GM18868 (cell line): ENCODE data around the gene HHIPL1.

Experiments used
- ATAC-seq: cut with Tn5 transposase; IDR thresholded peaks from one replicate; pipeline ENCODE4 v1.9.1; 2021; ENCODE audit warnings: mild to moderate bottlenecking, moderate library complexity; ENCODE audit not compliant: unreplicated experiment

The HHIPL1 gene

GRCh38 chr14:99673305-99674063 lies 28.6 kb downstream of the HHIPL1 start:
- ATAC-seq = no peak

DNA sequence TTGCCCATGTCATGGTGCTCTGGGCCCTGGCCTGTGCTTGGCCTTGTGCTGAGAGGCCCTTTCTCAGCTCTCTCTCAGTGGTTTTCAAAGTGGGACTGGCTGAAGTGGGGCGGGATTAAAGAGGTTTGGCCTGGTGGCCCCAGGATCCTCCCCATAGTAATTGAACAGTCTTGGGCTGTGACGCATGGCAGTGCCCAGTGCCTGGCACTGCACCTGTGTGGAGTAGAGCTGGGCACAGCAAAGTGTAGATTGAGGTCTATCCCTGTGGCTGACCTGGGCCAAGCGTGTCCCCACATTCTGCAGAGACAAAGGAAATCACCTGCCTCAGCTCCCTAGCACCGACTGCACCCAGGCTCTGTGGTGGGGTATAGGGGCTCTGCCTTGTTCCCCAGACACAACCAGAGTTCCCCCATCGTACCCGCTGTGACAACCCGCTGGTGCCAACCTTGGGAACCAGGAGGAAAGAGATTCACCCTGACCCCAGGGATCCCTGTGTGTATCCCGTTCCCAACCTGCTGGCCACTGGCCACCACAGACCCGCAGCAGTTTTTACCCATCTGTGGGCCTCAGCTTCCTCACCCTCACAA lies 29.2 kb downstream of the HHIPL1 start:
- ATAC-seq = no peak

GRCh38 chr14:99674776-99675381 lies 29.9 kb downstream of the HHIPL1 start:
- no peak for ATAC-seq

- ATAC-seq = no peak
Observed at GRCh38 chr14:99675382-99675835, 30.5 kb downstream of the HHIPL1 start.

DNA sequence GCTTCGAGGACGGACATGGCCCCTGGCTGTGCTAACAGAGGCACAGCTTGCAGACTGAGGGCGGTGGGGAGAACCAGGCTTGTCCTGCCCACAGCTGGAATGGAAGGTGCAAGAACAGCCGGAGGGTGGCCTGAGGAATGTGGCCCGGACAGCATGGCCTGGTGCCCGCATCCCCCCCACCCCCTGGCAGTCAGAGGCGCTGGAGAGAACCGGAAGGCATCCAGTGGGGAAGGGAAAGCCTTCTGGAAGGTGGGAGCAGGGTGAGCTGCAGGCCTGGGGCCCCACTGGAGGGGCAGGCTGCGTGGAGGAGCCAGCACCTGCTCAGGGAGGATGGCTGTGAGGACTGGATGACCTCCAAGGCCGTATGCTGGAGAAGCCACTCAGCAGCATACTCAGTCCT lies 31.0 kb downstream of the HHIPL1 start:
- ATAC-seq = no peak

DNA sequence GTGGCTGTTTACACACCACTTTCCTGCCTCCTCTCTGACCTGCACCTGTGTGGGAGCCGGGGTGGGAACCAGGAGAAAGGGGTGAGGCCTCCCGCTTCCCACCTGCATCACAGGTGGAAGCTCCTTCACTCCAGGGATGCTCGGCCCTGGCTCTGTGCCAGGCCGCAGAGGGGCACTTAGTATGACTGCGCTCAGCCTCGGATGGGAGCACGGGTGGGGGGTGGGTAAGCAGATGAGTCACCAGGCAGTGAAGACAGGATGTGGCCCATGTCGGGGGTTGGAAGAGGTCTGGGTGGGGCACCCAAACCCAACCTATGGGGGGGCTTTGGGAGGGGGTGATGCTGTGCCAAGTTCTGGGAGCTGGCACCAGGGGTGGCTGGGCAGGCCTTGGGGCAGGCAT lies 31.7 kb downstream of the HHIPL1 start:
- ATAC-seq = no peak

- no peak for ATAC-seq
Observed at GRCh38 chr14:99677231-99678140, 32.6 kb downstream of the HHIPL1 start.

- ATAC-seq = no peak
Observed at GRCh38 chr14:99678198-99678597, 33.3 kb downstream of the HHIPL1 start.

- no peak for ATAC-seq
Observed at GRCh38 chr14:99679111-99679510, 34.2 kb downstream of the HHIPL1 start.

GRCh38 chr14:99679543-99679942 lies 34.6 kb downstream of the HHIPL1 start:
- ATAC-seq = no peak

DNA sequence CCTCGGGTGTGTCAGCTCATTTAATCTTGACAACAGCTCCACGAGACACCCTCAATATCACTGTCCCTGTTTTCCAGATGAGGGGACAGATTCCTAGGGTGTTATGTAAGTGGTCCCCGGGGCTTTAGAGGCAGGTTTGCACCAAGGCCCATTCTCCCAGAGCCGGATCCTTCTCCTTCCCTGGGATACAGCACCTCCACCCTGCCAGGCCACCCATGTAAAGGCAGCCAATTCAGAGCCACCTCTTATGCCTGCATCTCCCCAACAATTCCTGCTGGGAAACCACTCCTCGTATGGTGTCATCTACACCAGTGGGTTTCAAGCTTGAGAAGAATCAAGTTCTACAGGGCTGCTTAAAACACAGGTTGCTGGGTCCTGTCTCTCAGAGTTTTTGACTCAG lies 35.1 kb downstream of the HHIPL1 start:
- ATAC-seq = no peak

DNA sequence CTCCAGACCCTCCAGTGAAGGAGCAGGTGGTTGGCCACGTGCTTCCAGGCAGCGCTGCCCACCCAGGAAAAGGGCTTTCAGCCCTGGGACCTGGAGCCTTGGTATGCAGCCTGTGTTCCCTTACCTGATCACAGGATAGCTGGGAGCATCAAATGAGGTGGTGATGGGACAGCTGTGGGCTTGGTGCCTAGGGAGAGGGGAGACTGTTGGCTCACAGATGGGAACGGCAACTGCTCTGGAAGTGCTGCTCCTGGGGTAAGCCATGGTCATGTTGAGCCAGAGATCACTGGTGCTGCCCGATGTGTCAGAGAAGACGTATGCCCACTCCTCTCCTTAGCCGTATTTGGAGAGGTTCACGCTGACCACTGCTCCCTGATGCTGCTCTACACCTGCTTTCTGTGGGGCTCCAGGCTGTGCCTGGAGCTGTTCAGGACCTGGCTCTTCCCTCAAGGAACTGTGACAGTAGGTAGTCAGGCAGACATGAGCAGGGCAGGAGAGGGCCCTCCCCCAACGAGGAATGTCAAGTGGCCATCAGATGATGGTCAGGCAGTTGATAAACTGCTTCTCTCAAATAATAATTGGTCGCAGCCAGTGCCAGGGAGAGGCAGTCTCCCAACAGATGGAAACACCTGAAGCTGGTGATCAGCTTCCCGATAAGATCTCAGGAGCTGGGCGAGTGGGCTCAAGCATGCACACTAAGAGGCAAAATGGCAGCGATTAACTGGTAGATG lies 36.3 kb downstream of the HHIPL1 start:
- ATAC-seq = no peak

DNA sequence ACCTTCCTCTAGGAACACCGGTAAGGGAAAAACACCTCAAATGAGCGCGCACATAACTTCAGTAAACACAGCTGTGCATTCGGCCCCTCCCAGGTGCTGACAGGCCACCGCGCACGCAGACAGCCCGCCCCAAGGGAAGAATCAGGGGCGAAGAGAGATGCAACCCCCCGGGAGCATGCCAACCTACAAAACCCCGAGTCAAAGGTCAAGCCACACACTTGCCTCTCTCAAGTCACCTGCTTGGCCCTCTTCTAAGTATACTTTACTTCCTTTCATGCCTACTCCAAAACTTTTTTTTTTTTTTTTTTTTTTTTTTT lies 36.9 kb downstream of the HHIPL1 start:
- no peak for ATAC-seq

- peak; percentile 43 for ATAC-seq
Observed at GRCh38 chr14:99682809-99683618, 38.1 kb downstream of the HHIPL1 start.

- ATAC-seq = peak; percentile 94
Observed at GRCh38 chr14:99683619-99684409, 38.9 kb downstream of the HHIPL1 start, which contains the start of gene CYP46A1. Gene CYP46A1, plus strand, starts transcription at chr14:99684298. Its CDS starts 120 bp downstream, at chr14:99684418.

- peak; percentile 26 for ATAC-seq
Observed at GRCh38 chr14:99684410-99684934, 39.5 kb downstream of the HHIPL1 start.

- ATAC-seq = no peak
Observed at GRCh38 chr14:99685151-99685591, 40.2 kb downstream of the HHIPL1 start.

- ATAC-seq = no peak
Observed at GRCh38 chr14:99685596-99685995, 40.7 kb downstream of the HHIPL1 start.
